HG03442 (cell line): ENCODE measurements around the gene UXS1.

Experiments
- ATAC-seq: cut with Tn5 transposase; IDR thresholded peaks from one replicate; pipeline ENCODE4 v1.9.1; 2021; ENCODE audit warnings: mild to moderate bottlenecking, moderate library complexity; ENCODE audit not compliant: unreplicated experiment

The UXS1 gene

DNA sequence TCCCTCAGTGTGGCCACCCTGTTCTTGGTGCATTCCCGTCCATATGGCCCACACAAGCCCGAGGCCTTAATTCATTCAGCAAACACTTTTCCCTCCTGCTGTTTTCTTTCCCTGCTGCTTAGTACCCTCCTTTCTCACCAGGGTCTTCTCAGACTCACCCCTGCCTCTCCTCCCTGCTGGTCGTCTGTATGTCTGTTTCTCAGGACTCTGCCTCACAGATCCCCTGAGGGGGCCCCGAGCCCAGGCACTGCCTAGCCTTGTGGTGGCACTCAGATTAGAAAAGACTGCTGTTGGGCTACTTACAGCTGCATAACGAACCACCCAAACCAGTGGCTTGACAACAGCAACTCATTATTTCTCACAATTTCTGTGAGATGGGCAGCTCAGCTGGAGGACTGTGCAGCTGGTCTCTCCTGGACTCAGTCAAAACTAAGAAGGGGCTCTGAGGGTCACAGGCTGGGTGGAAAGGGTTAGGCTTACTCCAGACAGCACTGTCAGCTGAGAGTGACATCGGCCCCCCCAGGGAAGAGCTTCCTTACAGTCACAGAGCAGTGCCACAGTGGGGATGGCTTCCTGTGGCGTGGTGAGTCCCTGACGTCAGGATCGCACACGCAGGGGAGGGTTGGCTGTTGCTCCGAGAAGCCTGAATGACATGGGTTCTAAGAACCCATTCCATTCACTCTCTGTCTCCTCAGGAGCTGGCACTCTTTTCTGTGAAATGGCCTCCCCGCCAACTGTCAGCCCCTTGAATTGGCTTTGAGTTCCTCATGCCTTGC lies 139.0 kb downstream of the UXS1 start:
- ATAC-seq, result no peak

DNA sequence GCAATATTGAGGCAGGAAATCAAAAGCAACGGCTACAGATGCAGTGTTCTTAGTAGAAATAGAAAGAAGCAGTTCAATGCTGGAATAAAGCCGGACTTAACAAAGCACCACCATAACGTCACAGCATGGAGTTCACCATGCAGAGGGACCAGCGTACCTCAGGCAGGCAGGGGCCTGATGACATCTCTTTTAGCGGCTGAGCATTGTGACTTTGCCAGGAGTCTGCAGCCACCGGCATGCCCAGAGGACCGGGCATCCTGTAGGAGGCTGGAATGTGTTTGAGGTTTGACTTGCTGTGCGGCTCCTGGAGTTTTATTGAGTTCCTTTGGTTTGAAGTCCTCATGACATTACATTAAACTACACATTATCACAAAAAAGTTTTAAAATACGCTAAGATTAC lies 139.8 kb downstream of the UXS1 start:
- no peak for ATAC-seq

DNA sequence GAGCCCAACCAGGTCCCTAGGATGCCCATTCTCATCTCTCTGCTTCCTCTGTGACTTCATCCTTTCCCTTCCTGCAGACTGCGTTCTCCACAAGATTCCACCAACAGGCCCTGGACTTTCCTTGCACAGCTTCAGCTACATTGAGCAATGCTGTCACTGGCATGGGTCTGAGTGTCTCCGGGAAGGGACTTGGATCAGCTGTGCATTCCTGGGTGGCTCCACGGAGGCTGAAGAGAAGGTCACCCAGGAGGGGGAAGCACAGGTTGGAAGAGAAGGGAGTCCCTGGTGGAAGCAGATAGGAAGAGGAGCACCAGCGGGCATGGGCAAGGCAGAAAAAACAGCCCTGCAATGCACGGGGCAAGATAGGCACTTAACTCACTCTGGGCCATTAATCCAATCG lies 140.5 kb downstream of the UXS1 start:
- no peak for ATAC-seq

DNA sequence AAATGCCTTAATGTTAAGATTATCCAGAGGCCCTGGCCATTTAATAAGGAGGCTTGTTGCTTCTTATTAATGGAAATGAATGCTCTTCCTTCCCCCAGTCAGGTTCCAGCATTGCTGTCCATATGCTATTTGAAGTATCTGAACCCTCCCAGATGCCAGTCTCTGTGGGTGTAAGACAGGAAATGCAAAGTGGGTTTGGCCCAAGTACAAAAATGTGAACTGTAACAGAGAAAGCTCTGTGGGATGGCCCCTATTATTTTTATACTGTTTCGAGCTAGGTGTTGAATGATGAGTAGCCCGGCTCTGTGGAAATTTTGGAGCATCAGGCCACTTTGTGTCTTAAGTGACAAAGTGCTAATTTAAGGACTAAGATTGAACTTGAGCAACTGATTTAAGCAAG lies 141.0 kb downstream of the UXS1 start:
- ATAC-seq, result peak; percentile 46

DNA sequence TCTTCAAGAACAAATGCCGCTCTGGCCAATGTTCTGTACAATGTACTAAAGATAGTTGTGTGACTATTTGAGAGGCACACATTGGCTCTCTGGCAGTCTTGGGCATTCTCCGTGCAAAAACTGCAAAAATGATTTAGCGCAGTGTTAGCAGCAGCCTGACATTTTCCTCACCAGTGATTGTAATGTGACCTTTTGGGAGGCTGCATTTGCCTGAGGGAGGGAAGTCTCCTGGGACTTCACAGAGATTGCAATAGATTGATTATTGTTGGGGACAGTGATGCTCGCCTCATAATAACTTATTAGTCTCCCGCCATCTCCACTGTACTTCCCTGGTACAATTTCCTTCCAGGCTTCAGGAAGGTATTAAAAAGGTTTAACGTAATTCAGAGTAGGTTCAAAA lies 149.2 kb downstream of the UXS1 start:
- ATAC-seq, result no peak

DNA sequence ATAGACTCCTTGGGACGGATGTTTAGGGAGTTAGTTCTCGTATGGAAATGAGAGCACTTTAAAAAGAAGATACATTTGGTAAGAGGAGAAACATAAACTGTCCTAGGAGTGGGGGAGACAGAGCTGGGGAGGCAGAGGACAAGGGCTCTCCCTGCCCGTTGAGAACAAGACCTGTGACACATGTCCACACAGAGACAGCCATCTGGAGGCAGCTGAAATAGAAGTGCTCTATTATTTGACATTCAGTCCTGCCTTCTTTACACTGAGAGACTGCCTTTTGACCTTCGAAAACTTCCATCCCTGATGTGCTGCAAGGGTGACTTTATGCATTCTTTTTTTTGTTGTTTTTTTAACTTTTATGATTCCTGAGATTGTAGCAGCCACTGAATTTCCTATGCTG lies 150.1 kb downstream of the UXS1 start:
- no peak for ATAC-seq
